ENCODE data around the gene MCIDAS. TPM values are rescaled to one million over a fixed set of nuclear protein-coding genes. Genes with fewer than 3 reads are reported as not detected.

MCIDAS gene
- total RNA-seq, 1 experiment from 2014 or later, result 2.9 TPM

- Histone ChIP-seq H3K4me1 (ENCODE audit: control insufficient read depth, insufficient read depth, low read length) (peaks cover 13% of the 10 kb centered on the region), H3K27me3 (ENCODE audit: control insufficient read depth, insufficient read depth, low read length) (peaks cover 3% of the 10 kb centered on the region; the same call in 1 of the 2 replicates), H3K36me3 (ENCODE audit: control insufficient read depth, insufficient read depth, low read length) (no peaks in the 10 kb centered on the region), H3K4me3 (ENCODE audit: low read depth in 2 of 2, low read length in 2 of 2) (peak overlapping the region; percentile 58 to 70), H3K27ac (ENCODE audit: low read length) (peak overlapping the region; percentile 60), H3K9me3 (ENCODE audit: control insufficient read depth, insufficient read depth, low read depth, low read length) (no peaks in the 10 kb centered on the region)
- TF ChIP-seq POLR2AphosphoS5 (IDR thresholded peaks at IDR 0.05; ENCODE audit: low read depth, low read length) (no peak), SIN3A (IDR thresholded peaks at IDR 0.05; ENCODE audit: borderline replicate concordance, insufficient read depth, low read depth, low read length) (peak; percentile 43; the same call in 1 of the 2 replicates), TCF7L2 (IDR thresholded peaks at IDR 0.05; ENCODE audit: low read depth, low read length) (no peak), CTCF (IDR thresholded peaks at IDR 0.05) (peak; percentile 91), REST (IDR thresholded peaks at IDR 0.05; ENCODE audit: insufficient read depth in 1 of 2, low read depth in 2 of 2, low read length in 1 of 2) (no peak)
- POLR2A ChIA-PET, result no interaction called here
- intact Hi-C loops (cut with micrococcal nuclease; ENCODE audit: unreplicated experiment) (loop anchor here (2.0 kb wide), 1 partner anchor 53 kb away; the partner anchor contains the start of gene CDC20B), in situ Hi-C loops (cut with HindIII; ENCODE audit: low pct_unique_long_range_greater_than_20kb, low sequenced_read_pairs) (no loop called here)
- CTCF ChIA-PET, result interaction anchor here (0.6 to 1.2 kb wide), 3 partner anchors 12 to 1396 kb away, joined by 3 to 7 read pairs (median 4); no protein-coding TSS in a partner anchor
- DNase-seq (ENCODE audit: low read depth, low spot score) (no peak), ATAC-seq (peak; percentile 82)
- BruUV-seq (replicated peaks), result no TSS peak
Measured at GRCh38 chr5:55226027-55226933, 835 bp downstream of the MCIDAS start.

- intact Hi-C loops (cut with micrococcal nuclease; ENCODE audit: unreplicated experiment), result no loop called here
- TF ChIP-seq TCF7L2 (IDR thresholded peaks at IDR 0.05; ENCODE audit: low read depth, low read length) (no peak), REST (IDR thresholded peaks at IDR 0.05; ENCODE audit: insufficient read depth in 1 of 2, low read depth in 2 of 2, low read length in 1 of 2) (no peak), POLR2AphosphoS5 (IDR thresholded peaks at IDR 0.05; ENCODE audit: low read depth, low read length) (no peak), SIN3A (IDR thresholded peaks at IDR 0.05; ENCODE audit: borderline replicate concordance, insufficient read depth, low read depth, low read length) (no peak), CTCF (IDR thresholded peaks at IDR 0.05) (no peak)
- CTCF ChIA-PET, result no interaction called here
- peaks cover 10% of the 10 kb centered on the region for H3K4me1 ChIP-seq (ENCODE audit: control insufficient read depth, insufficient read depth, low read length)
- DNase-seq (ENCODE audit: low read depth, low spot score), result no peak
- H3K27ac ChIP-seq (ENCODE audit: low read length), result peak overlapping the region; percentile 8; the same call in 1 of the 2 replicates
- BruUV-seq (replicated peaks), result no TSS peak
- H3K9me3 ChIP-seq (ENCODE audit: control insufficient read depth, insufficient read depth, low read depth, low read length), result no peaks in the 10 kb centered on the region
- H3K4me3 ChIP-seq (ENCODE audit: low read depth in 2 of 2, low read length in 2 of 2), result no peak overlapping the region
- H3K36me3 ChIP-seq (ENCODE audit: control insufficient read depth, insufficient read depth, low read length), result no peaks in the 10 kb centered on the region
- POLR2A ChIA-PET, result no interaction called here
- in situ Hi-C loops (cut with HindIII; ENCODE audit: low pct_unique_long_range_greater_than_20kb, low sequenced_read_pairs), result no loop called here
- no peak for ATAC-seq
- H3K27me3 ChIP-seq (ENCODE audit: control insufficient read depth, insufficient read depth, low read length), result peaks cover 2% of the 10 kb centered on the region; the same call in 1 of the 2 replicates
Measured at GRCh38 chr5:55225346-55225745, 1.8 kb downstream of the MCIDAS start.

Measured in Panc1 (cell line).